ENCODE results near the gene ATP13A1.
"Not testable (repeated sequence)": the region's sequence is repeated elsewhere in the genome, so short reads cannot be mapped to it uniquely, and the experiment has no call there.

Gene ATP13A1

DNA sequence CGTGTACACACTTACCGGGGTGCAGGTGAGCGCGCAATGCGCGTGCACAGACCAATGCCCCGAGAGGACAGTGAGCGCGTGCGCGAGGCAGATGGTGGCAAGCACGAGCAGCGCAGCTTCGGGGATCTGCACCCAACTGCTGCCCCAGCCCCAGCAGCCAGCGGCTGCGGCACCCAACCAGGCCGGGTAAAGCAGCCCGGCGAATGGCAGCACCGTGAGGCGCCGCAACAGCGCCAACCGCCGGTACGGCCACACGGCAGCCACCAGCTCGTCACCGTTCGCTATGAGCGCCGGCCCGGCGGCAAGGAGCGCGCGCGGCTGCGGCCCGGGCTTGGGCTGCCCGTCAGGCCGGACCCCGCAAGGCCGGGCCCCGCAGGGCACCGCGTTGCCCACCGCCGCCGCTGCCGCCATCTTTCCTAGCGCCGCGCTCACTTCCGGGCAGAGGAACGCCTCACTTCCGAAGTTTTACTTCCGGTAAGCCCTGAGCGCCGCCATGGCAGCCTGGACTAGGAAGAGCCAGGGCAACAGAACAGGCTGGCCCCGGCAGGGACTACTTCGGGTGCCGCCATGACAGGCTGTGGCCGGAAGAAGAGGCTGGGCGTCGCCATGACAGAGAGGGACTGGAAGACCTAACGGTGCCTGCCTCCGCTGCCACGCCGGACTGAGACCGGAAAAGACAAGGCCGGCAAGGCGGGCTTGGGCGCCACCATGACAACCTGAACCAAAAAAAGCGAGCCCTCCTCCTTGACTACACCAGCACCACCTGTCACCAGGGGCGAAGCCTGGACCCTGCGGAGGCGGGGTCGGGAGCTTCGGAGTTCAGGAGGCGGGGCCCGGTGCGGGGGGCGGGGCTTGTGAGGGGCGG lies at the start of gene ATP13A1:
ATP13A1 (minus strand) TSS at position 421 of the 865 bp plus-strand sequence; CDS start at position 411, 10 bp downstream.
- peak; percentile 94 for DNase-seq

GRCh38 chr19:19711934-19712828 lies 48.7 kb upstream of the ATP13A1 start:
- DNase-seq: no peak

DNA sequence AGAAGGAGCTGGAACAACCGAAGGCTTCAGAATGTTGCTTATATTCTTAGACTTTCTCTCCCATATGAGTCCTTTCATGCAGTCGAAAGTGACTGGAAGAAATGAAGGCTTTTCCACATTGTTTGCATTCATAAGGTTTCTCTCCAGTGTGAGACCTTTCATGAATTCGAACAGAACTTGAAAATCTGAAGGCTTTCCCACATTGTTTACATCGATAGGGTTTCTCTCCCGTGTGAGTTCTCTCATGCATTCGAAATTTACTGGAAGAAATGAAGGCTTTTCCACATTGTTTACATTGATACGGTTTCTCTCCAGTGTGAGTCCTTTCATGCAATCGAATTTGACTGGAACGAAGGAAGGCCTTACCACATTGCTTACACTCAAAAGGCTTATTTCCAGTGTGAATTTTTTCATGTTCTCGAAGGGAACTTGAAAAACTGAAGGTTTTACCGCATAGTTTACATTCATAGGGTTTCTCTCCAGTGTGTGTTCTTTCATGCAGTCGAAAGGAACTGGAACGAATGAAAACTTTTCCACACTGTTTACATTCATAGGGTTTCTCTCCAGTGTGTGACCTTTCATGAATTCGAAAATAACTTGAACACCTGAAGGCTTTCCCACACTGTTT lies 47.9 kb upstream of the ATP13A1 start:
- DNase-seq: no peak

GRCh38 chr19:19710506-19710905 lies 47.0 kb upstream of the ATP13A1 start:
- no peak for DNase-seq

DNA sequence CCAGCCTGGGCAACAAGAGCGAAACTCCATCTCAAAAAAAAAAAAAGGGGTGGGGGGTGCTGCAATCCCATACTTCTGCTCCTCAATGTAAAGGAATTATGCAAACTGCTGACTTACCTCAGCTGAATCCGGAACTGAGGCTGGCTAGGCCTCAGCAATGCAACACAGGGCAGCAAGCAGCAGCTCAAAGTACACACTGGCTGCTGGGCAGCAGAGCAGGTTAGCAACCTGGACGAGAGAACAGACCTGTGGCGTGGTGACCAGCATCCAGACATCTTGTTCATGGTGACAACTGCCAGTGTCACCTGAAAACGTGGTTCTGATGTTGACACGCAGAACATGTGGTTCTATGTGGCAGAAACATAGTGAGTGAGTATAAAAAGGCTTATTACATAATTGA lies 41.4 kb upstream of the ATP13A1 start:
- DNase-seq: no peak

GRCh38 chr19:19700493-19700892 lies 37.0 kb upstream of the ATP13A1 start:
- not testable (repeated sequence) for DNase-seq

DNA sequence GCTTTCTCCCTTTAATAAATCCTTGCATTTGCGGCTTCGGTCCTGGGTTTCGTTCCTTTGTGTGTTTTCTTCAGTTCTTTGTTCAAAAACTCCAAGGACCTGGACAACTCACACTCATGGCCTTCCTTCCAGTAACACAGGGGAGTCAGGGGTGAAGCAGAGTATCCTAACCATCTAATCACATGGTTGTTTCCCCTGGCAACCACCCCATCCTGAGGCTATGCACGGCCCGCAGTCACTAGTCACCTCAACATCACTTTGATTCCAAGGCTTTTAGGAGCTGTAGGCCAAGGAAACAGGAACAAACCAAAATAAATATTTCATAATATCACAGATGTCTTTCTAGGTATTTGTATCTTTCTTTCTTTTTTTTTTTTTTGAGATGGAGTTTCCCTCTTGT lies 34.1 kb upstream of the ATP13A1 start:
- no peak for DNase-seq

GRCh38 chr19:19696386-19696785 lies 32.9 kb upstream of the ATP13A1 start:
- DNase-seq: no peak

GRCh38 chr19:19691683-19692082 lies 28.2 kb upstream of the ATP13A1 start:
- DNase-seq: no peak

DNA sequence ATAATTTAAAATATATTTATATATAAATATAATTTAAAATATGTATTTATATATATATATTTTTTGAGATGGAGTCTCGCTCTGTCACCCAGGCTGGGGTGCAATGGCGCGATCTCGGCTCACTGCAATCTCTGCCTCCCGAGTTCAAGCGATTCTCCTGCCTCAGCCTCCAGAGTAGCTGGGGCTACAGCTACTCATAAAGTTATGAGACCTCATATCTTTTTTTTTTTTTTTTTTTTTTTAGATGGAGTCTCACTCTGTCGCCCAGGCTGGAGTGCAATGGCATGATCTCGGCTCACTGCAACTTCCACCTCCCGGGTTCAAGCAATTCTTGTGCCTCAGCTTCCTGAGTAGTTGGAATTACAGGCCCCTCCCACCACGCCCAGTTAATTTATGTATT lies 25.5 kb upstream of the ATP13A1 start:
- DNase-seq: not testable (repeated sequence)

DNA sequence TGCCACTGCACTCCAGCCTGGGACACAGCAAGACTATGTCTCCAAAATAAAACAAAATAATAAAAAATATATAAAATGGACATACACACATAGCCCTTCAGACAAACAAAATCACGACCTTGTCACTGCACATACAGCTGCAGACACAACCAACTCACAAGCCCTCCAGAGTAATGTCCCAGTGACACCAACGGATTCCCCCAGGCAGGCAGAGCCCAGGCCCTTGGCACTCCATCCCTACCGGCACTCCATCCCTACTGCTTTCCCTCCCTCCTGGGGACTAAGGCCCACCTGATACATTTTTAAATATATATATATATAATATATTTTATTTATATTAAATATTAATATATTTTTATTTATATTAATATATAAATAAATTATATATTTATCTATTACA lies 23.6 kb upstream of the ATP13A1 start:
- DNase-seq: no peak

GRCh38 chr19:19686580-19686979 lies 23.1 kb upstream of the ATP13A1 start:
- no peak for DNase-seq

- DNase-seq: not testable (repeated sequence)
These were observed 22.6 kb upstream of the ATP13A1 start for GRCh38 chr19:19686119-19686518.

- DNase-seq: no peak
These were observed 15.9 kb upstream of the ATP13A1 start for GRCh38 chr19:19679176-19680073.

GRCh38 chr19:19677579-19677978 lies 14.1 kb upstream of the ATP13A1 start:
- no peak for DNase-seq

GRCh38 chr19:19674315-19674714 lies 10.8 kb upstream of the ATP13A1 start:
- no peak for DNase-seq

DNA sequence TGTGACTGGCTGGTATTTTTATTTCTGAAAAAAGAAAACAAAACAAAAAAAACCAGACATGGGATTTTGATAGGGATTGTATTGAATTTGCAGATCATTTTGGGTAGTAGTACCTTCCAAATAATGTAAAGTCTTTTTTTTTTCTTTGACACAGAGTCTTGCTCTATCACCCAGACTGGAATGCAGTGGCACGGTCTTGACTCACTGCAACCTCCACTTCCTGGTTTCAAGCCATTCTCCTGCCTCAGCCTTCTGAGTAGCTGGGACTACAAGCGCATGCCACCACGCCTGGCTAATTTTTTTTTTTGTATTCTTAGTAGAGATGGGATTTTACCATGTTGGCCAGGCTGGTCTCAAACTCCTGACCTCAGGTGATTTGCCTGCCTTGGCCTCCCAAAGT lies 9.3 kb upstream of the ATP13A1 start:
- no peak for DNase-seq

DNA sequence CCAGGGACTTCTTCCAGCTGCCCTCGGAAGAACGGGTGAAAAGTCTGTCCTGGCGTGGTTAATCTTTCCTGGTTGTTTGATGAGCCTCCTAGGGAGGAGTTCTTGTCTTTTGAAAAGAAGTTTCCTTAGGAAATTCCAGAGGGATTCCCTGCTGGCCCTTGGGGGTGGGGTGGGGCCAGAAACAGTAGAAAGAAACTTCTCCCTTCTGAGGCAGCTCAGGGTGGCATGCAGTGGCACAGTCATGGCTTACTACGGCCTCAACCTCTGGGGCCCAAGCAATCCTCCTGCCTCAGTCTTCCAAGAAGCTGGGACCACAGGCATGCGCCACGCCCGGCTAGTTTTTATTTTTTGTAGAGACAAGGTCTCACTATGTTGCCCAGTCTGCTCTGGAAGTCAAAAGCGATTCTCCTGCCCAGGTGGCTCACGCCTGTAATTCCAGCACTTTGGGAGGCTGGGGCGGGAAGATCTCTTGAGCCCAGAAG lies 6.6 kb upstream of the ATP13A1 start:
- DNase-seq: no peak

GRCh38 chr19:19668230-19669012 lies 4.9 kb upstream of the ATP13A1 start, which contains the start of gene ZNF101:
TSS of gene ZNF101 (plus strand) at chr19:19668839. CDS start at chr19:19668964, 125 bp downstream.
- DNase-seq: peak; percentile 91

DNA sequence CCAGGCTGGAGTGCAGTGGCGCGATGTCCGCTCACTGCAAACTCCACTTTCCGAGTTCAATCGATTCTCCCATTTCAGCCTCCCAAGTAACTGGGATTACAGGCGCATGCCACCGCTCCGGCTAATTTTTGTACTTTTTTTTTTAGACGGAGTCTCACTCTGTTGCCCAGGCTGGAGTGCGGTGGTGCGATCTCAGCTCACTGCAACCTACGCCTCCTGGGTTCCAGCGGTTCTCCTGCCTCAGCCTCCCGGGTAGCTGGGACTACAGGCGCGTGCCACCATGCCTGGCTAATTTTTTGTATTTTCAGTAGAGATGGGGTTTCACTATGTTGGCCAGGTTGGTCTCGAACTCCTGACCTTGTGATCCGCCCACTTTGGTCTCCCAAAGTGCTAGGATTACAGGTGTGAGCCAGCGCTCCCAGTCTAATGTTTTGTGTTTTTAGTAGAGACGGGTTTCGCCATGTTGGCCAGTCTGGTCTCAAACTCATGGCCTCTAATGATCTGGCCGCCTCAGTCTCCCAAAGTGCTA lies 2.0 kb upstream of the ATP13A1 start:
- not testable (repeated sequence) for DNase-seq

- DNase-seq: no peak
These were observed 613 bp downstream of the ATP13A1 start for GRCh38 chr19:19662871-19663255.
